Esophagus muscularis mucosa (tissue), 3 donors: Measurements from ENCODE around the gene HACD2.

Experiments used
- EP300 ChIP-seq: sonication (generic); formaldehyde crosslinking; IDR thresholded peaks from one replicate; pipeline ENCODE4 v1.6.1; 2017; ENCODE audit warnings: antibody characterized with exemption
- TF ChIP-seq, protein P1 (sequence below), 3 experiments: fragments of 200-600 bp in 2 of 3; fragments of 450-650 bp in 1 of 3; sonication (generic) in 2 of 3; IDR thresholded peaks; one replicate each; pipeline ENCODE4 v1.5.1; 2017 to 2019; ENCODE audit warnings: antibody characterized with exemption in 3 of 3, mild to moderate bottlenecking in 2 of 3, moderate library complexity in 1 of 3

DNA sequence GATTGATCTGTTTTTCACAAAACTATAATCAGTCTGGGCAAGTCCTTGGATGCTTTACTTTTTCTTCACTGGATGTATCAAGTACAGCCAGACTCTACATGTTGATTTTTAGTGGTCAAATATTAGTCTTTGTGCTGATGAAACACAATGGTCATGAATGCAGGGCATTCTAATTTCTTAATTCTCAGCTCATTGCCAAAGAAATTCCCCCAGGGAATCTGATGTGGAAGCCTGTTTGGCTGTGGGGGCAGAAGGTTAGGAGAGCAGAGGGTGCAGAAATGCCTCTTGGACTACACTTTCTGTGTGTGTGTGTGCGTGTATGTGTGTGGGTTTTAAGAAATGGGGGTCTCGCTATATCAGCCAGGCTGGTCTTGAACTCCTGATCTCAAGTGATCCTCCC is 48.7 kb upstream of the HACD2 start:
- TF ChIP-seq, protein P1, sequence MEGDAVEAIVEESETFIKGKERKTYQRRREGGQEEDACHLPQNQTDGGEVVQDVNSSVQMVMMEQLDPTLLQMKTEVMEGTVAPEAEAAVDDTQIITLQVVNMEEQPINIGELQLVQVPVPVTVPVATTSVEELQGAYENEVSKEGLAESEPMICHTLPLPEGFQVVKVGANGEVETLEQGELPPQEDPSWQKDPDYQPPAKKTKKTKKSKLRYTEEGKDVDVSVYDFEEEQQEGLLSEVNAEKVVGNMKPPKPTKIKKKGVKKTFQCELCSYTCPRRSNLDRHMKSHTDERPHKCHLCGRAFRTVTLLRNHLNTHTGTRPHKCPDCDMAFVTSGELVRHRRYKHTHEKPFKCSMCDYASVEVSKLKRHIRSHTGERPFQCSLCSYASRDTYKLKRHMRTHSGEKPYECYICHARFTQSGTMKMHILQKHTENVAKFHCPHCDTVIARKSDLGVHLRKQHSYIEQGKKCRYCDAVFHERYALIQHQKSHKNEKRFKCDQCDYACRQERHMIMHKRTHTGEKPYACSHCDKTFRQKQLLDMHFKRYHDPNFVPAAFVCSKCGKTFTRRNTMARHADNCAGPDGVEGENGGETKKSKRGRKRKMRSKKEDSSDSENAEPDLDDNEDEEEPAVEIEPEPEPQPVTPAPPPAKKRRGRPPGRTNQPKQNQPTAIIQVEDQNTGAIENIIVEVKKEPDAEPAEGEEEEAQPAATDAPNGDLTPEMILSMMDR (IDR thresholded peaks at IDR 0.05): no peak
- TF ChIP-seq EP300: no peak
